ENCODE results near the gene HMGN3. TPM values are rescaled to one million over a fixed set of nuclear protein-coding genes. Genes with fewer than 3 reads are reported as not detected.

The HMGN3 gene
- total RNA-seq, 3 donors from 2014 or later: 38.3 to 73.6 (median 61.1) TPM

GRCh38 chr6:79240509-79240908 is 6.0 kb upstream of the HMGN3 start:
- DNase-seq (ENCODE audit: low spot score in 2 of 2): peak in 1 of 2 donors; percentile 27
- TF ChIP-seq, protein P1, sequence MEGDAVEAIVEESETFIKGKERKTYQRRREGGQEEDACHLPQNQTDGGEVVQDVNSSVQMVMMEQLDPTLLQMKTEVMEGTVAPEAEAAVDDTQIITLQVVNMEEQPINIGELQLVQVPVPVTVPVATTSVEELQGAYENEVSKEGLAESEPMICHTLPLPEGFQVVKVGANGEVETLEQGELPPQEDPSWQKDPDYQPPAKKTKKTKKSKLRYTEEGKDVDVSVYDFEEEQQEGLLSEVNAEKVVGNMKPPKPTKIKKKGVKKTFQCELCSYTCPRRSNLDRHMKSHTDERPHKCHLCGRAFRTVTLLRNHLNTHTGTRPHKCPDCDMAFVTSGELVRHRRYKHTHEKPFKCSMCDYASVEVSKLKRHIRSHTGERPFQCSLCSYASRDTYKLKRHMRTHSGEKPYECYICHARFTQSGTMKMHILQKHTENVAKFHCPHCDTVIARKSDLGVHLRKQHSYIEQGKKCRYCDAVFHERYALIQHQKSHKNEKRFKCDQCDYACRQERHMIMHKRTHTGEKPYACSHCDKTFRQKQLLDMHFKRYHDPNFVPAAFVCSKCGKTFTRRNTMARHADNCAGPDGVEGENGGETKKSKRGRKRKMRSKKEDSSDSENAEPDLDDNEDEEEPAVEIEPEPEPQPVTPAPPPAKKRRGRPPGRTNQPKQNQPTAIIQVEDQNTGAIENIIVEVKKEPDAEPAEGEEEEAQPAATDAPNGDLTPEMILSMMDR (IDR thresholded peaks at IDR 0.05): no peak
- TF ChIP-seq POLR2A (IDR thresholded peaks at IDR 0.05) (no peak), POLR2AphosphoS5 (IDR thresholded peaks at IDR 0.05) (no peak)
- no peaks in the 10 kb centered on the region for H3K27me3 ChIP-seq
- H3K9me3 ChIP-seq: no peaks in the 10 kb centered on the region
- no peaks in the 10 kb centered on the region for H3K36me3 ChIP-seq
- peak overlapping the region; percentile 37 to 38 for H3K27ac ChIP-seq
- intact Hi-C loops (cut with DNase I; ENCODE audit: low total_unique reads): no loop called here
- no peaks in the 10 kb centered on the region for H3K4me1 ChIP-seq
- no peak overlapping the region for H3K4me3 ChIP-seq

DNA sequence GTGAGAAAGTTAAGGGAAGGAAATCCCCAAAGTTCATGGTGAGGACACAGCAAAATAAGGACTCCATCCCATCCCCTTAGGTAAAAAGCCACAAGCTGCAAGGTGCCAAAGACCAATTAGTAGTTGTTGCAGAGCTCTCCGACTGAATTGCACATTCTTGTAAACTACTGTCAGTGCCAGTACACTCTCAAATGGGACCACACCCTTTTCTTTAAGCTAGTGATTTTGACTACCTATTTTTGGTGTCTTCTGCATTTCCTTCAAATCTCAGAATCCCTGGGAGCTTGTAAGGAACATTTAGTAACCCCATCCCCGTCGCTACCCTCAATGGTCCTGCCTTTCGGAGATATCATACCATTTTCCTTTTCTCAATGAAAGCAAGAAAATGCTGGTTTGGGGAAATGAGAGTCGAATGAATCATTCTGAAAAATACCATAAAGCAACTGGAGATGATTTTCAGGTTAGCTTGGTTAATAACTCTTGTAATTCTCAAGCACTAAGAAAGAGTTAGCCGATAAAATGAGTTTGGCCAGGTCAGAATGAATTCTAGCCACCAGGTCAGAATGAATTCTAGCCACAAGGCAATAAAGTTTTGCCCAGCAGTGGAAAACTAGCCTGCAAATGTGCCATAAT is 5.2 kb upstream of the HMGN3 start:
- no peak for DNase-seq (ENCODE audit: low spot score in 2 of 2)
- intact Hi-C loops (cut with DNase I; ENCODE audit: low total_unique reads): no loop called here
- TF ChIP-seq POLR2A (IDR thresholded peaks at IDR 0.05) (no peak), POLR2AphosphoS5 (IDR thresholded peaks at IDR 0.05) (no peak)
- TF ChIP-seq, protein P1 (IDR thresholded peaks at IDR 0.05): no peak
- Histone ChIP-seq H3K27me3 (no peaks in the 10 kb centered on the region), H3K27ac (peak overlapping the region; percentile 37 to 46), H3K9me3 (no peaks in the 10 kb centered on the region), H3K36me3 (no peaks in the 10 kb centered on the region), H3K4me3 (no peak overlapping the region), H3K4me1 (no peaks in the 10 kb centered on the region)

GRCh38 chr6:79238919-79239318 is 4.4 kb upstream of the HMGN3 start:
- Histone ChIP-seq H3K27ac (no peak overlapping the region), H3K9me3 (no peaks in the 10 kb centered on the region), H3K4me1 (no peaks in the 10 kb centered on the region), H3K27me3 (no peaks in the 10 kb centered on the region), H3K4me3 (no peak overlapping the region), H3K36me3 (no peaks in the 10 kb centered on the region)
- DNase-seq (ENCODE audit: low spot score in 2 of 2): no peak
- no peak for TF ChIP-seq POLR2A (IDR thresholded peaks at IDR 0.05)
- TF ChIP-seq, protein P1 (IDR thresholded peaks at IDR 0.05): no peak
- TF ChIP-seq POLR2AphosphoS5 (IDR thresholded peaks at IDR 0.05): no peak
- intact Hi-C loops (cut with DNase I; ENCODE audit: low total_unique reads): no loop called here

GRCh38 chr6:79236711-79237110 is 2.2 kb upstream of the HMGN3 start:
- TF ChIP-seq, protein P1 (IDR thresholded peaks at IDR 0.05): no peak
- no peak for TF ChIP-seq POLR2AphosphoS5 (IDR thresholded peaks at IDR 0.05)
- no peak for TF ChIP-seq POLR2A (IDR thresholded peaks at IDR 0.05)
- no peaks in the 10 kb centered on the region for H3K9me3 ChIP-seq
- no peaks in the 10 kb centered on the region for H3K27me3 ChIP-seq
- no peak for DNase-seq (ENCODE audit: low spot score in 2 of 2)
- H3K4me1 ChIP-seq: no peaks in the 10 kb centered on the region
- intact Hi-C loops (cut with DNase I; ENCODE audit: low total_unique reads): no loop called here
- H3K27ac ChIP-seq: no peak overlapping the region
- H3K4me3 ChIP-seq: no peak overlapping the region
- no peaks in the 10 kb centered on the region for H3K36me3 ChIP-seq

DNA sequence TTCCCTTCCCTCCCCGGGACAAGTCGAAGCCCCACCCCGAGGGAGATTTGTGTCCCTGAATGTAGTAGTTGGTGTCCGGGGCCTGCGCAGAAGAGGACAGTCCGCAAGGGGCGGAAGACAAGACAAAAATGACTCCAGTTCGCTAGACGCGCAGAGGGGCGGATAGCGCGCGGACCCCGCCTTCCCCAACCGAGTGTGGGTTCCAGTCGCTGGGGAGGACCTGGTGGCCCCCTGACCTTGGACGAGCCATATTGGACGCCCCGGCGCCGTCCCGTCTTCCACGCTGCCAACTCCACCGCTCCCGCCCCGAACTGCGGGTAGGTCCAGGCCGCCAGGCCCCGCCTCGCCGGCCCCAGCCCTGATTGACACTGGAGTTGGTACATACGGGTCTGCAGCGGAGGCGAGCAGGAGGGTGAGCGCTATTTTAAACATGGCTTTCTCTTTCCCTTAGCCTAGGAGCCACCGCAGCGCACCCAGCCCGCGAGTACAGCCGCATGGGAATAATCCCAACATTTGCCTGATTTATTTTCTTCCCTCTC is 802 bp downstream of the HMGN3 start:
- H3K36me3 ChIP-seq: no peaks in the 10 kb centered on the region
- H3K4me1 ChIP-seq: no peaks in the 10 kb centered on the region
- peak overlapping the region; percentile 93 to 94 for H3K27ac ChIP-seq
- DNase-seq (ENCODE audit: low spot score in 2 of 2): peak; percentile 68 to 80
- intact Hi-C loops (cut with DNase I; ENCODE audit: low total_unique reads): no loop called here
- H3K27me3 ChIP-seq: no peaks in the 10 kb centered on the region
- TF ChIP-seq POLR2A (IDR thresholded peaks at IDR 0.05) (peak; percentile 22), POLR2AphosphoS5 (IDR thresholded peaks at IDR 0.05) (peak; percentile 58 to 61 (median 60))
- TF ChIP-seq, protein P1 (IDR thresholded peaks at IDR 0.05): peak; percentile 17 to 63 (median 44)
- H3K4me3 ChIP-seq: peak overlapping the region; percentile 75 to 77 (median 75)
- H3K9me3 ChIP-seq: no peaks in the 10 kb centered on the region

Measured in breast epithelium (tissue), 4 donors.